ENCODE data around the gene ATXN2.

- no peak for TF ChIP-seq POLR2AphosphoS5 (IDR thresholded peaks at IDR 0.05)
- no peak for TF ChIP-seq CTCF (IDR thresholded peaks at IDR 0.05)
Observed at GRCh38 chr12:111414711-111415252, 184.3 kb downstream of the ATXN2 start.

Measured in breast epithelium (tissue), 3 donors.